Activated naive CD4-positive, alpha-beta T cell treated with anti-CD3 and anti-CD28 coated beads, Interleukin-2, amount 50 U/mL, for 24 hours (primary cell): ENCODE measurements around the gene IFT74.

Source experiments
- H3K27ac Mint-ChIP-seq: one replicate; pipeline ENCODE4 v1.8.0; 2021; ENCODE audit warnings: mild to moderate bottlenecking, mixed read lengths
- H3K27me3 Mint-ChIP-seq: one replicate; pipeline ENCODE4 v1.8.0; 2021; ENCODE audit warnings: mixed read lengths
- H3K36me3 Mint-ChIP-seq: one replicate; pipeline ENCODE4 v1.8.0; 2021; ENCODE audit warnings: mixed read lengths
- H3K4me1 Mint-ChIP-seq: one replicate; pipeline ENCODE4 v1.8.0; 2021; ENCODE audit warnings: mixed read lengths
- H3K4me3 Mint-ChIP-seq: one replicate; pipeline ENCODE4 v1.8.0; 2021; ENCODE audit warnings: mild to moderate bottlenecking, mixed read lengths
- H3K9me3 Mint-ChIP-seq: one replicate; pipeline ENCODE4 v1.8.0; 2021; ENCODE audit warnings: mixed read lengths

The IFT74 gene

DNA sequence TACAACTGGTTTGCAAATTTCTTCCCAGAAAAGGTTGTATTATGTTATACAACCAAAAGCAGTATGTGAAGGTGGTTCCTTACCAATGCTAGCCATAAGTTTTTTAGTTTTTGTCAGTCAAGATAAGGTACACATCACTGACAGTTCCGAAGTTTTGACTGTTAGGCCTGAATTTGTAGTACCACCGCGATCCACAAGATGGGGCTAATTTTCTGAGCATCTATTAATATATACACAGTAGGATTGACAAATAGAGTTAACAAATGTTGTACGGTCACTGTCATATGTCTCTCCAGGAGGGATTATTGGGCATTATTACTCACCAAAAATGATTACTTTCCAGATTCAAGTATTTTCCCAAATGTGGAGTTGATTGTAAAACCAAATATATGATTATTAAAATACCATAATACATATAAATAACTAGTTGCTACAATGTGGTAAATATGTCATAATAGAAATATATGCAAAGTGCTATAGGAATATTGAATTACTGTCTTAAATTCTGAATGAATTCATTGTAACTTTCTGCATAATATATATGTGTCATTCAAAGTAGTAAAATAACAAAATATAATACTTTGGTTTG is 77.7 kb downstream of the IFT74 start:
- Mint-ChIP-seq H3K9me3 (no peaks in the 10 kb centered on the region), H3K36me3 (peaks cover 9% of the 10 kb centered on the region), H3K27me3 (no peaks in the 10 kb centered on the region), H3K4me3 (no peak overlapping the region), H3K27ac (no peak overlapping the region), H3K4me1 (no peaks in the 10 kb centered on the region)

- Mint-ChIP-seq H3K4me1 (no peaks in the 10 kb centered on the region), H3K27ac (no peak overlapping the region), H3K36me3 (peaks cover 8% of the 10 kb centered on the region), H3K27me3 (no peaks in the 10 kb centered on the region), H3K9me3 (no peaks in the 10 kb centered on the region), H3K4me3 (no peak overlapping the region)
These were observed 81.3 kb downstream of the IFT74 start for GRCh38 chr9:27037499-27037898.

DNA sequence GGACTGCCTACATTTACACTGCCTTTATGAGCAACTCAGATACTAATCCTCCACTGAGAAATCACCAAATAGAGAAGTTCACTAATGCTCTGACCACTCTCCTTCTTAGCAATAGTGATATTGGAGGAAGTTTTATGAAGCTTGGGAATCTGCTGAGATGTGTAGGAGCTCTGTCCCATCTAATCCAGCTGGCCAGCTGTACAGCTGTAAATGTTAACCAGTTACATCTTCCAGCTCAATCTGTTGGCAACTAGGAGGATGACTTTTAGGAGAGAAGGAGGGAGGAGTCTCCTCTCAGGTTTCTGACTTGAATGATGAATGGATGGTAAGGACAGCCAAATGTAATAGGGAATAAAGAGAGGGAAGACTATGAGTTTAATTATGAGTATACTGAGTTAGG is 85.5 kb downstream of the IFT74 start:
- Mint-ChIP-seq H3K4me1 (no peaks in the 10 kb centered on the region), H3K27ac (no peak overlapping the region), H3K4me3 (no peak overlapping the region), H3K27me3 (no peaks in the 10 kb centered on the region), H3K9me3 (no peaks in the 10 kb centered on the region), H3K36me3 (peaks cover 14% of the 10 kb centered on the region)

GRCh38 chr9:27042476-27042875 is 86.3 kb downstream of the IFT74 start:
- no peaks in the 10 kb centered on the region for H3K4me1 Mint-ChIP-seq
- no peak overlapping the region for H3K4me3 Mint-ChIP-seq
- H3K27ac Mint-ChIP-seq: no peak overlapping the region
- peaks cover 11% of the 10 kb centered on the region for H3K36me3 Mint-ChIP-seq
- H3K9me3 Mint-ChIP-seq: no peaks in the 10 kb centered on the region
- H3K27me3 Mint-ChIP-seq: no peaks in the 10 kb centered on the region

DNA sequence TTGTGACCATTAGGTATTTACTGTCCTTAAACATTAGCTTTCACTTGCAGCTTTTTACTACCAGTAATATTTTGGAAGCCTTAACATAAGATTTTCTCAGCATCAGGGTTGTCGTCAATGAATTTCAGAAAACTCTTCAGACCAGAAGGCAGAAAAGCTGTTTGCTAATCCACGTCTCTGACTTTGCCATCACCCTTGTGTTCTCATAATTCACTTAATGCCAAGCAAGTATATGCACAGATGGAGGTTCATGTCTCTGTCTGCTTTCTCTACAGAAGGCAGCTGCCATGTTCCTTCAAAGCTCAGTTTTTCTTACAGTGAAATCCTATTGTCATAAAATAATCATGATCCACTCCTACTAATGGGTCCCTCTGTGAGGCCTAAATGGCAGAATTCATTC is 87.0 kb downstream of the IFT74 start:
- Mint-ChIP-seq H3K4me3 (no peak overlapping the region), H3K9me3 (no peaks in the 10 kb centered on the region), H3K27me3 (no peaks in the 10 kb centered on the region), H3K27ac (no peak overlapping the region), H3K36me3 (peaks cover 8% of the 10 kb centered on the region), H3K4me1 (no peaks in the 10 kb centered on the region)

DNA sequence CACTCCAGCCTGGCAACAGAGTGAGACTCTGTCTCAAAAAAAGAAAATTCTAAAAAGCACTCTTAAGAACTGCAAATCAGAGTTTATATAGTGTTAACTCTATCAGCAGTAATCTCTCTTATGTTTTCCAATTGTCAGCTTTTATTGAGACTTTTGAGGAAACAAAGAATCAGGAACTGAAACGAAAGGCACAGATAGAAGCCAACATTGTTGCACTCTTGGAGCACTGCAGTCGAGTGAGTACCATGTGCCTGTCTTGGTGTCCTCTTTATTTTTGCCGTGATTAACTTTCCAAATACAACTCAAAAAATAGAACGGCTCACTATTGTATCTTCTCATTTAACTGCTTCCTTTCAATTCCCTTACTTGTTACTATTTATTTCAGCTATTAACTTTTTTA is 90.9 kb downstream of the IFT74 start:
- Mint-ChIP-seq H3K4me1 (no peaks in the 10 kb centered on the region), H3K27ac (no peak overlapping the region), H3K9me3 (no peaks in the 10 kb centered on the region), H3K4me3 (no peak overlapping the region), H3K27me3 (no peaks in the 10 kb centered on the region), H3K36me3 (peaks cover 18% of the 10 kb centered on the region)

- Mint-ChIP-seq H3K27me3 (no peaks in the 10 kb centered on the region), H3K4me3 (no peak overlapping the region), H3K9me3 (no peaks in the 10 kb centered on the region), H3K36me3 (peaks cover 19% of the 10 kb centered on the region), H3K27ac (no peak overlapping the region), H3K4me1 (no peaks in the 10 kb centered on the region)
These were observed 97.3 kb downstream of the IFT74 start for GRCh38 chr9:27053369-27054022.

DNA sequence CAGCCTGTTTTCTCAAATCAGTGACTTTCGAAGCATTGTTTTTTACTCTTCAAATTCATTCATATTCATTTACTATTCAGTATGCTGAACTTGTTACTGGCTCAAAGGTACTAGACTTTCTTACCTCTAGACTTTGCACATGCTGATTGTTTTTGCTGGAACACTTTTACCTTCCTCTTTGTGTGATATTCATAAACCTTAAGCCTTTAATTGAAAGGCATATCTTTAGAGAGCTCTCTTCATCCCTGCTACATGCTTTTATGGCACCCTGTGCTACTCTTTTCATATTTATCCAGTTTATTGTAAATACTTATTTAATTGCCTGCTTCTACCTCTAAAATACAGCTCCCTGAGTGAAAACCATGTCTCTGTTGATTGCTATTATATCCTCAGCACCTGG is 97.9 kb downstream of the IFT74 start:
- Mint-ChIP-seq H3K27ac (no peak overlapping the region), H3K9me3 (no peaks in the 10 kb centered on the region), H3K27me3 (no peaks in the 10 kb centered on the region), H3K36me3 (peaks cover 16% of the 10 kb centered on the region), H3K4me3 (no peak overlapping the region), H3K4me1 (no peaks in the 10 kb centered on the region)

GRCh38 chr9:27054841-27055240 is 98.6 kb downstream of the IFT74 start:
- Mint-ChIP-seq H3K9me3 (no peaks in the 10 kb centered on the region), H3K36me3 (peaks cover 17% of the 10 kb centered on the region), H3K27me3 (no peaks in the 10 kb centered on the region), H3K4me3 (no peak overlapping the region), H3K27ac (no peak overlapping the region), H3K4me1 (no peaks in the 10 kb centered on the region)

GRCh38 chr9:27059412-27059811 is 103.2 kb downstream of the IFT74 start:
- H3K4me1 Mint-ChIP-seq: no peaks in the 10 kb centered on the region
- no peaks in the 10 kb centered on the region for H3K9me3 Mint-ChIP-seq
- H3K36me3 Mint-ChIP-seq: peaks cover 16% of the 10 kb centered on the region
- H3K27me3 Mint-ChIP-seq: no peaks in the 10 kb centered on the region
- H3K27ac Mint-ChIP-seq: no peak overlapping the region
- H3K4me3 Mint-ChIP-seq: no peak overlapping the region

DNA sequence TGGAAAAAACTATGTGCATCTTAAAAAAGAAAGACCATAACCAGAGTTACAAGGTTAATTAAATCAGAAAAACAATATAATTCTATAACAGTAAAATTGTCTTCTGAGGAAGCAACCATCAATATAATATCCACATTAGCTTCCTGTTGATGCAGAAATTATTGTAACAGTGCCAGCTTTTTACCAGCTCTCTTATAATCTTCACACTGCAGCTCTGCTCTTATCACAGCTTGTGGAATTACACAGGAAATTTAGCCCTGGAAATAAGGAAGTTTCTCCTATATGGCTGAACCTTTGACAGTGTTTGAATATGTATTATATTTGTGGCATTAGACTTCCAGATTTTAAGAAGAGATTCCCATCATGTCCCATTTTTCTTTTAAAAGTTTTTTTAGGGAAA is 103.7 kb downstream of the IFT74 start:
- Mint-ChIP-seq H3K9me3 (no peaks in the 10 kb centered on the region), H3K36me3 (peaks cover 16% of the 10 kb centered on the region), H3K27ac (no peak overlapping the region), H3K4me1 (no peaks in the 10 kb centered on the region), H3K27me3 (no peaks in the 10 kb centered on the region), H3K4me3 (no peak overlapping the region)

- Mint-ChIP-seq H3K4me1 (no peaks in the 10 kb centered on the region), H3K9me3 (no peaks in the 10 kb centered on the region), H3K27me3 (no peaks in the 10 kb centered on the region), H3K36me3 (peaks cover 5% of the 10 kb centered on the region), H3K4me3 (no peak overlapping the region), H3K27ac (no peak overlapping the region)
These were observed 109.1 kb downstream of the IFT74 start for GRCh38 chr9:27065288-27065687.

- Mint-ChIP-seq H3K4me3 (no peak overlapping the region), H3K27me3 (no peaks in the 10 kb centered on the region), H3K27ac (no peak overlapping the region), H3K36me3 (peaks cover 12% of the 10 kb centered on the region), H3K4me1 (no peaks in the 10 kb centered on the region), H3K9me3 (no peaks in the 10 kb centered on the region)
These were observed 117.9 kb downstream of the IFT74 start for GRCh38 chr9:27073841-27074728.

GRCh38 chr9:27078685-27079084 is 122.5 kb downstream of the IFT74 start:
- Mint-ChIP-seq H3K36me3 (peaks cover 10% of the 10 kb centered on the region), H3K4me3 (no peak overlapping the region), H3K27me3 (no peaks in the 10 kb centered on the region), H3K27ac (no peak overlapping the region), H3K9me3 (no peaks in the 10 kb centered on the region), H3K4me1 (no peaks in the 10 kb centered on the region)

DNA sequence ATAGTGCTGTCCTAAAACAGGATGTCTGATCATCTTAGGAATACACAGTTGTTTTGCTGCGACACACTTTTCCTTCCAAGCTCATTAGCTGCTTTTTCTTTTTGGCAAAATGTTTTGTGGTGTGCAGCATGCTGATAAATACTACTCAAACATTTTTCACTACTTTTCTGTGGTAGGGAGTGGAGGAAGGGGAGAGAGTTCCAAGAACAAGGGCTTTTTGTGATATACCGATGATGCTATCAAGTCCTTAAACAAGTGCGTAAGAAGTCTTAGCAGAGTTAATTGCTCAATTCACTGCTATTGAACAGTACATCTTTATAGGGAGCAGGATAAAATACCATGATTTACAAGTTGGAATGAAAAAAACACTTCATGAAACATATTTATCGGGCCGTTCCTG is 129.2 kb downstream of the IFT74 start:
- H3K27me3 Mint-ChIP-seq: no peaks in the 10 kb centered on the region
- no peak overlapping the region for H3K27ac Mint-ChIP-seq
- H3K4me1 Mint-ChIP-seq: no peaks in the 10 kb centered on the region
- no peak overlapping the region for H3K4me3 Mint-ChIP-seq
- peaks cover 1% of the 10 kb centered on the region for H3K36me3 Mint-ChIP-seq
- no peaks in the 10 kb centered on the region for H3K9me3 Mint-ChIP-seq
